Renal cortical epithelial cell (primary cell): ENCODE results near the gene HLA-A. TPM values are rescaled to one million over a fixed set of nuclear protein-coding genes. Genes with fewer than 3 reads are reported as not detected.

Source experiments
- DNase-seq: peaks from one replicate; pipeline ENCODE4 v3.0.0-alpha.2; 2011; ENCODE audit warnings: low read depth
- total RNA-seq: library from RNA; depleted of rRNA; stranded (reverse); fragments of >200 nt; gene quantifications from 2 replicates; pipeline ENCODE4 v1.2.3, GENCODE V29; 2014

The HLA-A gene
- total RNA-seq, 1 donor from 2014 or later = 611 TPM

- DNase-seq = no peak
Measured at GRCh38 chr6:29986179-29986781, 43.9 kb downstream of the HLA-A start.

- peak; percentile 42 for DNase-seq
Measured at GRCh38 chr6:29989211-29989610, 46.9 kb downstream of the HLA-A start.

GRCh38 chr6:29990931-29991330 is 48.6 kb downstream of the HLA-A start:
- no peak for DNase-seq

GRCh38 chr6:29992807-29993206 is 50.5 kb downstream of the HLA-A start:
- DNase-seq = peak; percentile 65

GRCh38 chr6:29994826-29995225 is 52.5 kb downstream of the HLA-A start:
- DNase-seq = no peak

- DNase-seq = peak; percentile 65
Measured at GRCh38 chr6:29995340-29995777, 53.0 kb downstream of the HLA-A start.

Other genes starting within 250 kb of the HLA-A start
- gene HLA-F, start 219.1 kb upstream of the HLA-A start, total RNA-seq = 7.8 and 25.9 TPM in 2 replicates
- 1.7 and 5.7 TPM in 2 replicates for gene HLA-G, start 114.7 kb upstream of the HLA-A start, total RNA-seq
- gene POLR1H, start 118.7 kb downstream of the HLA-A start, total RNA-seq = 12.3 and 32.3 TPM in 2 replicates
- gene PPP1R11, start 124.7 kb downstream of the HLA-A start, total RNA-seq = 14.1 and 22.0 TPM in 2 replicates
- gene RNF39, start 133.2 kb downstream of the HLA-A start, total RNA-seq = 0.05 TPM in 1 of 2 replicates, not detected in the other
- gene TRIM31, start 170.6 kb downstream of the HLA-A start, total RNA-seq = not detected in 2 replicates
- gene TRIM40, start 193.6 kb downstream of the HLA-A start, total RNA-seq = not detected in 2 replicates
- under 0.01 TPM in 1 of 2 replicates, not detected in the other for gene TRIM10, start 218.7 kb downstream of the HLA-A start, total RNA-seq
- gene TRIM15, start 221.0 kb downstream of the HLA-A start, total RNA-seq = 0.17 TPM in 1 of 2 replicates, not detected in the other